Prostate gland (tissue), 2 donors: ENCODE results near the gene PSMB3. TPM values are rescaled to one million over a fixed set of nuclear protein-coding genes. Genes with fewer than 3 reads are reported as not detected.

Experiments
- DNase-seq: peaks from one replicate; pipeline ENCODE4 v3.0.0-alpha.2; 2019; ENCODE audit warnings: low spot score
- H3K27ac ChIP-seq, 2 donors: fragments of 200-600 bp; sonication (generic); 2 replicates each; pipeline ENCODE4 v1.5.1; 2017 to 2019
- H3K27me3 ChIP-seq: fragments of 200-600 bp; sonication (generic); replicated peaks from 2 replicates; pipeline ENCODE4 v1.5.1; 2019; ENCODE audit not compliant: insufficient read depth
- H3K36me3 ChIP-seq, 2 donors: fragments of 200-600 bp; sonication (generic); 1 replicate in 1 of 2; 2 replicates in 1 of 2; pipeline versions ENCODE4 v1.5.1 to v1.8.1; 2017 to 2019
- H3K4me1 ChIP-seq: fragments of 200-600 bp; sonication (generic); replicated peaks from 2 replicates; pipeline ENCODE4 v1.5.1; 2019
- H3K4me3 ChIP-seq, 2 donors: fragments of 200-600 bp; sonication (generic); 2 replicates each; pipeline ENCODE4 v1.5.1; 2017 to 2019
- H3K9me3 ChIP-seq: fragments of 200-600 bp; sonication (generic); 2 replicates; pipeline ENCODE4 v1.5.1; 2017
- POLR2A ChIP-seq: fragments of 450-650 bp; IDR thresholded peaks from one replicate; pipeline ENCODE4 v1.6.1; 2016; ENCODE audit warnings: antibody characterized with exemption, mild to moderate bottlenecking
- POLR2AphosphoS5 ChIP-seq: sonication (generic); formaldehyde crosslinking; IDR thresholded peaks from one replicate; pipeline ENCODE4 v1.6.1; 2017; ENCODE audit warnings: antibody characterized with exemption
- WGBS: methylation state at CpG from one replicate; pipeline ENCODE4 v1.1.5; 2018; 5-methylcytosine and 5-hydroxymethylcytosine counted together
- intact Hi-C: fragments of 100-400 bp; cut with DNase I; formaldehyde crosslinking; loops from one replicate; pipeline ENCODE4 v1.14.2; 2022
- total RNA-seq, 2 donors: library from RNA; depleted of rRNA; stranded (reverse); fragments of >200 nt; gene quantifications; one replicate each; pipeline ENCODE4 v1.1.0, GENCODE V29; 2016
- TF ChIP-seq, protein P1 (sequence below), 4 experiments: fragments of 200-600 bp in 2 of 4; fragments of 450-650 bp in 2 of 4; sonication (generic) in 2 of 4; IDR thresholded peaks; 1 replicate in 3 of 4; 2 replicates in 1 of 4; pipeline ENCODE4 v1.5.1; 2016 to 2019; ENCODE audit warnings: antibody characterized with exemption in 4 of 4, mild to moderate bottlenecking in 2 of 4, moderate library complexity in 2 of 4

Gene PSMB3
- total RNA-seq, 2 donors from 2014 or later, result 116 to 192 TPM

DNA sequence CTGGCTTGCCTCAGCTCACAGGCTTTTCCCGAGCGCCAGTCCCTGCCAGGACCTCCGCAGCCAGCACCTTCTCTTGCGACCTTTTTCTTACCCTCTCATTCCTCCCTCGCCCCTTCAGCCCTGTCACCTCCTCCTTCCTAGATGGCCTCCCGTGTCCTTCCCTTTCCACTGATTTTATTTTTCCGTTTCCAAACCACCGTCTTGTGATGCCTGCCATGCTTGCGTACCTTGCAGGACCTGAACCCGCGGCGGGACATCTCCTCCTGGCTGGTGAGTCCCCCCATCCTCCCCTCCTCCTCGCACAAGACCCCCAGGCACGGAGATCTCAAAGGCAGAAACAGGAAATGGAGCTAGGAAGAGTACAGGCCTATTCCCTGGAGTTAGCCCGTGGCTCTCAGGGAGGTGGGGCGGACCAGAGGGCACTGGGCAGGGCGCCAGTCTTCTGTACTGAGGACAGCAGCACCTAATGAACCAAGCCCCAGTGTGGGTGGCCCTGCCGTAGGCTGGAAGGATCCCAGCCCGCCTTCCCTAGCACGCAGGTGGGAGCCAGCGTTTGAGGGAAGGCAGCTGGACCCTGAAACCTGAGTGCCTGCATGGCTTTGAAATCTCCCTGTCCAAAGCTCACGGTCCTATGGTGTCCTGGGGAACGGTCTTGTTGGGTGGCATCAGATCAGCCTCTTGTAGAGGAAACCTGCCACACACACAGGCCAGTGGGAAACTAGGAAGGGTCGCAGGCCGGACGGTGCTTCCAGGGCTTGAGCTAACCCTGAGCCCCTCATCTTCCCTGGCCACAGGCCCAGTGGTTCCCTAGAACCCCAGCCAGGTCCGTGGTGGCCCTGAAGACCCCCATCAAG is 21.8 kb upstream of the PSMB3 start:
- TF ChIP-seq POLR2A (no peak), POLR2AphosphoS5 (no peak)
- TF ChIP-seq, protein P1, sequence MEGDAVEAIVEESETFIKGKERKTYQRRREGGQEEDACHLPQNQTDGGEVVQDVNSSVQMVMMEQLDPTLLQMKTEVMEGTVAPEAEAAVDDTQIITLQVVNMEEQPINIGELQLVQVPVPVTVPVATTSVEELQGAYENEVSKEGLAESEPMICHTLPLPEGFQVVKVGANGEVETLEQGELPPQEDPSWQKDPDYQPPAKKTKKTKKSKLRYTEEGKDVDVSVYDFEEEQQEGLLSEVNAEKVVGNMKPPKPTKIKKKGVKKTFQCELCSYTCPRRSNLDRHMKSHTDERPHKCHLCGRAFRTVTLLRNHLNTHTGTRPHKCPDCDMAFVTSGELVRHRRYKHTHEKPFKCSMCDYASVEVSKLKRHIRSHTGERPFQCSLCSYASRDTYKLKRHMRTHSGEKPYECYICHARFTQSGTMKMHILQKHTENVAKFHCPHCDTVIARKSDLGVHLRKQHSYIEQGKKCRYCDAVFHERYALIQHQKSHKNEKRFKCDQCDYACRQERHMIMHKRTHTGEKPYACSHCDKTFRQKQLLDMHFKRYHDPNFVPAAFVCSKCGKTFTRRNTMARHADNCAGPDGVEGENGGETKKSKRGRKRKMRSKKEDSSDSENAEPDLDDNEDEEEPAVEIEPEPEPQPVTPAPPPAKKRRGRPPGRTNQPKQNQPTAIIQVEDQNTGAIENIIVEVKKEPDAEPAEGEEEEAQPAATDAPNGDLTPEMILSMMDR (IDR thresholded peaks at IDR 0.05), result no peak
- Histone ChIP-seq H3K4me1 (peaks cover 31% of the 10 kb centered on the region), H3K9me3 (no peaks in the 10 kb centered on the region), H3K4me3 (peak overlapping the region; percentile 51 to 66), H3K27me3 (no peaks in the 10 kb centered on the region), H3K27ac (peak overlapping the region; percentile 81), H3K36me3 (no peaks in the 10 kb centered on the region)
- WGBS, result 10% methylated on average over 27 of the region's 27 CpGs
- DNase-seq, result no peak
- intact Hi-C loops, result loop anchor here (1.0 kb wide), 1 partner anchor 25 kb away; the partner anchor contains the start of gene MLLT6

- Histone ChIP-seq H3K27ac (peak overlapping the region; percentile 81), H3K36me3 (no peaks in the 10 kb centered on the region), H3K4me1 (peaks cover 31% of the 10 kb centered on the region), H3K9me3 (no peaks in the 10 kb centered on the region), H3K4me3 (peak overlapping the region in 1 of 2 donors; percentile 66), H3K27me3 (no peaks in the 10 kb centered on the region)
- peak; percentile 51 for DNase-seq
- intact Hi-C loops, result no loop called here
- WGBS, result 45% methylated on average over 8 of the region's 8 CpGs
- TF ChIP-seq POLR2AphosphoS5, result no peak
- no peak for TF ChIP-seq POLR2A
- TF ChIP-seq, protein P1 (IDR thresholded peaks at IDR 0.05), result no peak
Measured at GRCh38 chr17:38731526-38732294, 20.8 kb upstream of the PSMB3 start.

- H3K27ac ChIP-seq, result peak overlapping the region; percentile 81
- H3K9me3 ChIP-seq, result no peaks in the 10 kb centered on the region
- intact Hi-C loops, result no loop called here
- H3K27me3 ChIP-seq, result no peaks in the 10 kb centered on the region
- H3K36me3 ChIP-seq, result no peaks in the 10 kb centered on the region
- peaks cover 31% of the 10 kb centered on the region for H3K4me1 ChIP-seq
- no peak overlapping the region for H3K4me3 ChIP-seq
- WGBS, result 52% methylated on average over 7 of the region's 7 CpGs
- DNase-seq, result peak; percentile 70
- peak; percentile 62 for TF ChIP-seq POLR2AphosphoS5
- TF ChIP-seq POLR2A, result no peak
- TF ChIP-seq, protein P1 (IDR thresholded peaks at IDR 0.05), result no peak
Measured at GRCh38 chr17:38732376-38733281, 19.9 kb upstream of the PSMB3 start.

GRCh38 chr17:38733282-38733981 is 19.1 kb upstream of the PSMB3 start:
- intact Hi-C loops, result no loop called here
- Histone ChIP-seq H3K9me3 (no peaks in the 10 kb centered on the region), H3K4me1 (peaks cover 31% of the 10 kb centered on the region), H3K4me3 (no peak overlapping the region), H3K27ac (peak overlapping the region; percentile 56 to 81), H3K36me3 (no peaks in the 10 kb centered on the region), H3K27me3 (no peaks in the 10 kb centered on the region)
- DNase-seq, result peak; percentile 47
- 59% methylated on average over 9 of the region's 9 CpGs for WGBS
- TF ChIP-seq POLR2A, result no peak
- peak; percentile 10 for TF ChIP-seq POLR2AphosphoS5
- TF ChIP-seq, protein P1 (IDR thresholded peaks at IDR 0.05), result no peak
